Measurements from ENCODE around the gene MLLT10. TPM values are rescaled to one million over a fixed set of nuclear protein-coding genes. Genes with fewer than 3 reads are reported as not detected.

Gene MLLT10
- total and polyA plus RNA-seq, 8 donors: 39.9 to 55.2 (median 49.2) TPM

DNA sequence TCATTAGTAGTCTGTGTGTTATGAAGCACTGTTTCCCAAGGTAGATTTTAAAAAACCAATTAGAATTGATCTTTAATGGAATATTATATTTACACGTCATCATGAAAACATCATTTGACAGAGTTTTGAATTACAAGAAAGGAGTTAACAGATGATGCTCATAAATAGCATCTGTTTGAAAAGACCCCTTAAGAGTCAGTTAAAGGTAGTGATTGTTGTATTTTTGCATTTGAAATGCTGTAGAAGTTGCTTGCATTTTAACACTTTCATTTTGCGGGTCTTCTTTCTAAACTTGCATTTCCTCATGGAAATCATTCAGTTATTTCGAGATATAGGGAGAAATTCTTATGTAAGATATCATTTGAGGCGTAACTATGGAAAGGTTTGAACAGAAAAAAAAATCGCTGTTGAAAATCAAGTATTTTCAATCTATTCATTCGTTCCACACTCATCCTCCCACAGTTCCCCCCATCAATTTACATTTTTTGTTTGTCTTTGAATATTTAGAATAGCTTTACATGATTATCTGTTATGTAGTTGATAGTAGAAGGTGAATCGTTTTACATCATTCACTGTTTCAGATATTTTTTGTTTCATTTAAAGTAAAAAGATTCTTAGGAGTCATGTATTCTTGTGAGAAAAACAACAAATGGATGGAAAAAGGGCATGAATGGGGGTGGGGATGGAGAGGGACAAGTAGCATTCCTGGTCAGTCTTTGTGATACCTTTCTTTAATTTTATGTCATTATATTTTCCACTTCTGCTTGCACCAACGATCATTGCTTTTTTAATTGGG lies 5.6 kb upstream of the MLLT10 start:
- TF ChIP-seq, protein P1, sequence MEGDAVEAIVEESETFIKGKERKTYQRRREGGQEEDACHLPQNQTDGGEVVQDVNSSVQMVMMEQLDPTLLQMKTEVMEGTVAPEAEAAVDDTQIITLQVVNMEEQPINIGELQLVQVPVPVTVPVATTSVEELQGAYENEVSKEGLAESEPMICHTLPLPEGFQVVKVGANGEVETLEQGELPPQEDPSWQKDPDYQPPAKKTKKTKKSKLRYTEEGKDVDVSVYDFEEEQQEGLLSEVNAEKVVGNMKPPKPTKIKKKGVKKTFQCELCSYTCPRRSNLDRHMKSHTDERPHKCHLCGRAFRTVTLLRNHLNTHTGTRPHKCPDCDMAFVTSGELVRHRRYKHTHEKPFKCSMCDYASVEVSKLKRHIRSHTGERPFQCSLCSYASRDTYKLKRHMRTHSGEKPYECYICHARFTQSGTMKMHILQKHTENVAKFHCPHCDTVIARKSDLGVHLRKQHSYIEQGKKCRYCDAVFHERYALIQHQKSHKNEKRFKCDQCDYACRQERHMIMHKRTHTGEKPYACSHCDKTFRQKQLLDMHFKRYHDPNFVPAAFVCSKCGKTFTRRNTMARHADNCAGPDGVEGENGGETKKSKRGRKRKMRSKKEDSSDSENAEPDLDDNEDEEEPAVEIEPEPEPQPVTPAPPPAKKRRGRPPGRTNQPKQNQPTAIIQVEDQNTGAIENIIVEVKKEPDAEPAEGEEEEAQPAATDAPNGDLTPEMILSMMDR (IDR thresholded peaks at IDR 0.05): no peak
- H3K27ac ChIP-seq: peak overlapping the region; percentile 95 to 96
- no peaks in the 10 kb centered on the region for H3K9me3 ChIP-seq
- no peaks in the 10 kb centered on the region for H3K36me3 ChIP-seq
- H3K27me3 ChIP-seq: no peaks in the 10 kb centered on the region
- ATAC-seq: no peak
- peaks cover 6 to 40% of the 10 kb centered on the region in 2 donors for H3K4me1 ChIP-seq
- intact Hi-C loops (cut with DNase I): no loop called here
- DNase-seq: peak in 1 of 4 donors; percentile 33
- peak overlapping the region; percentile 63 to 69 for H3K4me3 ChIP-seq

DNA sequence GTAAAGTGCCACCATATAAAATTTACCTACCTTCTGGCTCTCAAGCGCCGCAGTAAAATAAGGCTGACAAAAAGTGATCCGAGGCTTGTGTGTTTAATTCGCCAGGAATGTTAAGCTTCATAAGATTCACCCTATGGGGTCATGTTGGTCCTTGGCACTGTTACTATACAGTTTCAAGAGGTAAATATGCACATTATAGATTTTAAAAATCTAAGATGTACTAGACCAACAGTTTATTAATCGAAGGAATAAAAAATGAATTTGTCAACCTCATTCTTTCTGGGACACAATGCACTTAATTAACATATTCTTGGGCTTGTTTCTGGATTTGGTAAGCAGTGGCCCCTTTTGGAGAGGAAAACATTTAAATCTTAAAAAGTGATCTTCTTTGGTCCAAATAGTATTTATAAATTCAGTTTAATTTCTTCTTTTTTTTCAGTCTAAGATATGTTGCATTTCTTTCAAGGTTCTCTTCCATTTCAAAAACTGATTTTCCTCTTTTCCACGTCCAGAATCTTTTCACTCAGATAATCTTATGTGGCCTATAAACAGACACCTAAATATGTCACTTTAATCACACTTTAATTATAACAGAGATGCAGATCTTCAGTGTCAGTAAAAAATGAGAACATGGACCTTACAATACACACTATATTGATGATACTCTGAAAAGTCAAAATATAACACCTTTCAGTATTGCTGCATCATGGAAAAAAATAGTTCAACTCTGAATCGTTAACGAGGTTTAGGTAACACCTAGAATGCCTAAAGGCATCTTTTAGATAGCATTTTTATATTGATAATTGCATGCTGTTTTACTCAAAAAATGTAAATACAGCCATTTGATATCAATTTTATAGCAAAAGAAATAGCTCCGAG lies 4.8 kb upstream of the MLLT10 start:
- H3K9me3 ChIP-seq: no peaks in the 10 kb centered on the region
- peak overlapping the region in 1 of 2 donors; percentile 18 for H3K27ac ChIP-seq
- no peaks in the 10 kb centered on the region for H3K36me3 ChIP-seq
- TF ChIP-seq, protein P1 (IDR thresholded peaks at IDR 0.05): no peak
- H3K4me1 ChIP-seq: peaks cover 6 to 33% of the 10 kb centered on the region in 2 donors
- H3K4me3 ChIP-seq: no peak overlapping the region
- intact Hi-C loops (cut with DNase I): no loop called here
- H3K27me3 ChIP-seq: no peaks in the 10 kb centered on the region
- ATAC-seq: no peak
- DNase-seq: no peak

DNA sequence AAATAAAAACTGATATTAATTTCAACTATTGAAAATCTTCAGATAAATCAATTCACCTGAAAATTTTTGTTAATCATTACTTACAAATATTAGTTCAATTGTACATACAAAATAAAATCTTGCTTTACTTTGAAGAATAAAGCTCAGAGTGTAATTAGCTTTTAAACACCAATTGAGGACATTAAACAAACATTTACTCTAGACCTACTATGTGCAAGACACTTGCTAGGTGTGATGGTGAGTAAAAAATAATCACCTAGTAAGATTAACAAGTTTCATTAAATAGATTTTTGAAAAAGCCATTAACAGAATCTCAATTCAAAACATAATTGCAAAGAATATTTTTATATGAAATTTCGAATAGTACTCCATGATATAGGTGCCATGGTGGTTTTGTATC lies 3.9 kb upstream of the MLLT10 start:
- Histone ChIP-seq H3K27ac (no peak overlapping the region), H3K4me3 (no peak overlapping the region), H3K4me1 (peaks cover 6 to 27% of the 10 kb centered on the region in 2 donors), H3K36me3 (no peaks in the 10 kb centered on the region), H3K27me3 (no peaks in the 10 kb centered on the region), H3K9me3 (no peaks in the 10 kb centered on the region)
- TF ChIP-seq, protein P1 (IDR thresholded peaks at IDR 0.05): no peak
- DNase-seq (no peak), ATAC-seq (no peak)
- intact Hi-C loops (cut with DNase I): no loop called here

DNA sequence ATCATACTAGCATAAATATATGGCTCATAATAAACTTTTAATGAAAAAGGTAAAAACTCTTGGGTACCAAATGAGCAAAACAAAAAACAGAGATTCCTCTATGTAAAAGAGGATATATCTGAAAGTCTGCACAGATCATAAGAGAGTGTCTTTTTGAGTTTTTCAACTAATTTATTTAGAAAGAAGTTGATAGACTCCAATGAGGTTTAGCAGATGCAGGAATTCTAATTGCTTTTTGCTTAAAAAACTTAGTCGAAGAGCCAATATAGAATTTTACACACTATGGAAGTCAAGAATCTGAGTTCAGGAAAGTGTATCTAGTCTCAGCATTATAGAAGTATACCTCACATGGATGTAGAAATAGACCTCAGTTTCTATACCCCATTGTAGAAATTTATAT lies 3.4 kb upstream of the MLLT10 start:
- ATAC-seq: no peak
- DNase-seq: no peak
- Histone ChIP-seq H3K4me1 (peaks cover 10 to 28% of the 10 kb centered on the region in 2 donors), H3K4me3 (no peak overlapping the region), H3K27me3 (no peaks in the 10 kb centered on the region), H3K9me3 (no peaks in the 10 kb centered on the region), H3K27ac (no peak overlapping the region), H3K36me3 (no peaks in the 10 kb centered on the region)
- intact Hi-C loops (cut with DNase I): no loop called here
- TF ChIP-seq, protein P1 (IDR thresholded peaks at IDR 0.05): no peak

DNA sequence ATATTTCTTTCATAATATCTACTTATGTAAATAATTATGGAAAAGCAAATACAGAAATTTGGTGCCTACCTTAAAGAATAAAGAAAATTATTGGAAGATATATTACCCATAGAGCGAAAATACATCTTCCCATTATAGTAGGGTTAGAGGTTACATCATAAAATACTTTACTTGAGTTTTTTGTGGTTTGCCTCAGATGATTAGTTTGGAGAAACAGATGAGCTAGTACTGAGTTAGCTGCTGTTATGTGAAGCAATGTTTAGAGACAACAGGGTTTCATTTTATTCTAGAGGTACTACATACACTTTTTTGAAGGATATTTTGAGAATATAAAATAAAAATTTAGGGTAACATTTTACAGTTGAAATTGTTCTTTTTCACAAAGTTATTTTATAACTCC lies 2.9 kb upstream of the MLLT10 start:
- no peaks in the 10 kb centered on the region for H3K36me3 ChIP-seq
- no peak overlapping the region for H3K27ac ChIP-seq
- H3K9me3 ChIP-seq: no peaks in the 10 kb centered on the region
- no peak overlapping the region for H3K4me3 ChIP-seq
- intact Hi-C loops (cut with DNase I): no loop called here
- H3K4me1 ChIP-seq: peaks cover 11 to 33% of the 10 kb centered on the region in 2 donors
- TF ChIP-seq, protein P1 (IDR thresholded peaks at IDR 0.05): no peak
- no peaks in the 10 kb centered on the region for H3K27me3 ChIP-seq
- no peak for ATAC-seq
- DNase-seq: no peak
